ENCODE measurements around the gene BGN.

BGN gene

GRCh38 chrX:153482376-153483015, 12.3 kb upstream of the BGN start:
- DNase-seq (ENCODE audit: low read depth), result no peak

GRCh38 chrX:153485396-153486080, 9.2 kb upstream of the BGN start:
- no peak for DNase-seq (ENCODE audit: low read depth)

GRCh38 chrX:153486171-153486570, 8.6 kb upstream of the BGN start:
- no peak for DNase-seq (ENCODE audit: low read depth)

- no peak for DNase-seq (ENCODE audit: low read depth)
Measured at GRCh38 chrX:153487590-153488071, 7.1 kb upstream of the BGN start.

- no peak for DNase-seq (ENCODE audit: low read depth)
Measured at GRCh38 chrX:153488231-153488914, 6.4 kb upstream of the BGN start.

- no peak for DNase-seq (ENCODE audit: low read depth)
Measured at GRCh38 chrX:153490217-153490930, 4.4 kb upstream of the BGN start.

- DNase-seq (ENCODE audit: low read depth), result no peak
Measured at GRCh38 chrX:153491351-153491914, 3.3 kb upstream of the BGN start.

- no peak for DNase-seq (ENCODE audit: low read depth)
Measured at GRCh38 chrX:153491918-153492317, 2.9 kb upstream of the BGN start.

GRCh38 chrX:153492543-153492942, 2.2 kb upstream of the BGN start:
- DNase-seq (ENCODE audit: low read depth), result no peak

- no peak for DNase-seq (ENCODE audit: low read depth)
Measured at GRCh38 chrX:153493085-153493484, 1.7 kb upstream of the BGN start.

GRCh38 chrX:153494061-153494460, 719 bp upstream of the BGN start:
- peak; percentile 17 for DNase-seq (ENCODE audit: low read depth)

GRCh38 chrX:153495362-153495751, 577 bp downstream of the BGN start:
- peak; percentile 29 for DNase-seq (ENCODE audit: low read depth)

- DNase-seq (ENCODE audit: low read depth), result no peak
Measured at GRCh38 chrX:153495903-153496589, 1.3 kb downstream of the BGN start.

- no peak for DNase-seq (ENCODE audit: low read depth)
Measured at GRCh38 chrX:153496590-153496959, 1.8 kb downstream of the BGN start.

- no peak for DNase-seq (ENCODE audit: low read depth)
Measured at GRCh38 chrX:153498453-153498852, 3.7 kb downstream of the BGN start.

GRCh38 chrX:153499341-153499740, 4.6 kb downstream of the BGN start:
- no peak for DNase-seq (ENCODE audit: low read depth)

- no peak for DNase-seq (ENCODE audit: low read depth)
Measured at GRCh38 chrX:153499876-153500275, 5.1 kb downstream of the BGN start.

- DNase-seq (ENCODE audit: low read depth), result no peak
Measured at GRCh38 chrX:153500676-153501280, 6.0 kb downstream of the BGN start.

- DNase-seq (ENCODE audit: low read depth), result no peak
Measured at GRCh38 chrX:153501530-153501929, 6.8 kb downstream of the BGN start.

GRCh38 chrX:153502131-153502530, 7.4 kb downstream of the BGN start:
- DNase-seq (ENCODE audit: low read depth), result no peak

- DNase-seq (ENCODE audit: low read depth), result no peak
Measured at GRCh38 chrX:153502796-153503195, 8.0 kb downstream of the BGN start.
